T-helper 17 cell (primary cell): ENCODE measurements around the gene USF1. TPM values are rescaled to one million over a fixed set of nuclear protein-coding genes. Genes with fewer than 3 reads are reported as not detected.

ENCODE experiments used
- ATAC-seq: fragments of 150-1000 bp; cut with Tn5 transposase; 2 replicates; pipeline ENCODE4 v1.10.0; 2021; ENCODE audit warnings: mild to moderate bottlenecking, moderate library complexity
- DNase-seq, 3 donors: peaks; one replicate each; pipeline versions ENCODE4 v3.0.0 to v3.0.0-alpha.2; 2020 to 2021
- H3K9me3 ChIP-seq: one replicate; pipeline ENCODE4 v1.7.0; 2013; ENCODE audit warnings: low read length, mild to moderate bottlenecking; ENCODE audit not compliant: control insufficient read depth, poor library complexity, severe bottlenecking
- H3K27ac Mint-ChIP-seq: one replicate; pipeline ENCODE4 v1.8.0; 2022; ENCODE audit warnings: mild to moderate bottlenecking, moderate library complexity, mixed read lengths
- H3K27me3 Mint-ChIP-seq: one replicate; pipeline ENCODE4 v1.8.0; 2022; ENCODE audit warnings: mixed read lengths
- H3K36me3 Mint-ChIP-seq: one replicate; pipeline ENCODE4 v1.8.0; 2022; ENCODE audit warnings: low read depth, mixed read lengths
- H3K4me1 Mint-ChIP-seq: one replicate; pipeline ENCODE4 v1.8.0; 2022; ENCODE audit warnings: mild to moderate bottlenecking, mixed read lengths
- H3K4me3 Mint-ChIP-seq: one replicate; pipeline ENCODE4 v1.8.0; 2022; ENCODE audit warnings: mild to moderate bottlenecking, moderate library complexity, mixed read lengths
- total RNA-seq, 4 donors: library from RNA in 2 of 4; stranded (reverse) in 2 of 4; gene quantifications; one replicate each; pipeline ENCODE4 v1.2.3 and lab custom pipeline; 2022 to 2026

Gene USF1
- total RNA-seq, 2 donors from 2014 or later: 80.6 to 85.4 TPM

DNA sequence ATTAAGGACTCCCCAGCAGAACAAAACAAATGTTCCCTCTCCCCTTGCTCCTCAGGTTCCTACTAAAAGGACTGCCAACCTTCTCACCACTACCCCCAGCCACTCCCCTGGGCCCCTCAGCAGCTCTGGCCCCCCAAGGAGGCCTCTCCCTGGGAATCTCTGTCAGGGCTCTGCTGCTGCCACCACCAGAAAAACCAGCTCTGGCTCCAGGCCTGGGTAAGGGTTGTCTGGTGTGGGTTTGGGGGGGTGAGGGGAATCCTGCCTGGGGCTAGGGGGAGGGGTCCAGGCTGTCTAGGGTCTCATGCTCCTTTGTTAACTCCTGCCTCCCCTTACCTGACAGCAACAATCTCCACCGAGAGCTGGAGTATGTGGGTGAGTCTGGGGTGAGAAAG, 38.8 kb upstream of the USF1 start:
- peaks cover 3% of the 10 kb centered on the region for H3K36me3 Mint-ChIP-seq
- ATAC-seq (no peak), DNase-seq (no peak)
- H3K27ac Mint-ChIP-seq: no peak overlapping the region
- no peaks in the 10 kb centered on the region for H3K9me3 ChIP-seq
- H3K4me1 Mint-ChIP-seq: peaks cover 18% of the 10 kb centered on the region
- no peak overlapping the region for H3K4me3 Mint-ChIP-seq
- H3K27me3 Mint-ChIP-seq: no peaks in the 10 kb centered on the region

DNA sequence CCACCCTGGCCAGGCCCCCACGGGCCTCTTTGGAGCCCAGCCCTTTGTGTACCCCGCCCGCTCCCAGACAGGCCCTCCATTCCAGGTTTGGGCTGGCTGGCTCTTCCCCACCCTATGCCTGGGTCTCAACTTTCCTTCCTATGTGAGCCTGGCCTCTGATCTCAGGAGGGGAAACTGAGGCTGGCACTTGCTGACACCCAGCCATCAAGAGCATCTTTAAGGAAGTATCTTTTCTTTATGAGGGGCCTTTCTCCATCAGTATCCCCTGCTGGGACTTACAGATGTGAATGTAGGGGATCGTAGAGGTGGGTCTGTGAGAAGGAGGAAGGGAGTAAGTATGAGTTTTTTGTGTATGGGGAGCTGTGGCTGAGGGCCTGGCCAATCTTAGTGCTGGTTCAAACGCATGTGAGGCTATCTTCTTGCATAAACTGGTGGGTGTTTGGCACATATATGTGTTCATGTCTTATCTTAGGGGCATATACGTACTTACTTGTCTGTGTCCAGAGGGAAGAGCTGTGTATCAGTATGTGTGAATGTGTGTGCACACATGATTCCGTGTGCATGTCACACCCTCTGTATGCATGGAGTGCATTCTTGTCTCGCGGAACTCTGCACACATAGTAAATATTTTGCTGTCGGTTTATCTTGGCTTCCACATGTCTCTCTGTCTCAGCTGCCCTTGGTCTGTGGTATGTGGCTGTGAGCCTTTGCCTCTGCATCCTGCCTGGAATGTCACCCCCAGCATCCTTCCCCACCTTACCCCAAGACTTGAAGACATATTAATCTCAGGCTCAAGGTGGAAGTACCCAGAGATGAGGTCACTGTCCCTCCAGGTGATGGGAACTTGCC, 38.2 kb upstream of the USF1 start:
- no peaks in the 10 kb centered on the region for H3K9me3 ChIP-seq
- peaks cover 3% of the 10 kb centered on the region for H3K36me3 Mint-ChIP-seq
- no peak for DNase-seq
- peaks cover 18% of the 10 kb centered on the region for H3K4me1 Mint-ChIP-seq
- H3K27ac Mint-ChIP-seq: no peak overlapping the region
- no peaks in the 10 kb centered on the region for H3K27me3 Mint-ChIP-seq
- H3K4me3 Mint-ChIP-seq: no peak overlapping the region
- no peak for ATAC-seq

DNA sequence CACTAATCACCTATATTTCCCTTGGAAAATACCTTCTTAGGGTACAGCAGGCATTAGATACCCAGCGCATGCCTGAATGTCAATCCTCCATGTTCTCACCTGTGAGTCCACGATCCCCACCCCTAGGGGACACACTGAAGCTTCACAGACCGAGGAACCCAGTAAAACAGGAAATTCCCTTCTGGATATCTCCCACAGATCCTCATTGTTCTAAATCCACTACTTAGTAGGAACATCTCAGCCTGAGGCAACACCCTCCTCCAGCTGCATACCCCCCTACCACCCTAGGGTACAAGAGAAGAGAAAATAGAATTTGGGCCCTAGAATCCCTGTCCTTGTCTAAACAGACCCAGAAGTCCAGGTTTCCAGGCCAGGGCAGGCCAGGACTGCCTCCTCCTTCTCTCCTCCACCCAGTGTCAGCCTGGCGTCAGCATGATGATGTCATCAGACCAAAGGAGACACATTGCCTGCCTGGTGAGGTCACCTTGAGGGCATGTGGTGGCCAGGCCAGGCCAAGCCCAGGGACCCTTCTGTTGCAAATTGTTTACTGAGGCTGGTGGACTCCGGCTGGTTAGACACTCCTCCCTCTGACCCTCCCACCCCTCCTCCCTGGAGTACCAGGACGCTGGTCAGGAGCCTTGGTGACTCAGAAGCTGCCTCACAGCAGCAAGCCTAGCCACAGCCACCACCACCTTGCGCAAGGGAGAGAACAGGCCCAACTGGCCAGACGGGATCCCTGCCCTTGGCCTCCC, 37.4 kb upstream of the USF1 start:
- Mint-ChIP-seq H3K4me1 (peaks cover 18% of the 10 kb centered on the region), H3K27me3 (no peaks in the 10 kb centered on the region), H3K4me3 (no peak overlapping the region), H3K36me3 (peaks cover 3% of the 10 kb centered on the region), H3K27ac (no peak overlapping the region)
- DNase-seq: no peak
- no peaks in the 10 kb centered on the region for H3K9me3 ChIP-seq
- ATAC-seq: peak; percentile 62

DNA sequence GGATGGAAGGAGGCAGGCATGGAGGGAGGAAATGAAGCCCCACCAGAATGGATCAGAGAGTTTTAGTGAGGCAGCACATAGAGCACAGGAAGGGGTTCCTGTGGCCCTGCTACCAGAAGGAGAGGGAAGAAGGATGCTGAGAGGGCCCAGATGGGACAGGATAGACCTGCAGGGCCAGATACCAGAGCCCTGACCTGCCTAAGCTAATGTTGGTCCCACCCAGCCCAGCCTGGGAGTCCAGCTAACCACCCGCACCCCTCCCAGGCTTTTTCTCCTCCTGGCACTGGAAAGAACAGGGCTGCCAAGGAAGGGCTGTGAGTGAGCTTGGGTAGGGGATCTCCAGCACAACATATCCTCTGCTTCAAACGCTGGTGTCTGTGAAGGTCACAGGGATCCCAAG, 36.7 kb upstream of the USF1 start:
- no peak overlapping the region for H3K27ac Mint-ChIP-seq
- H3K9me3 ChIP-seq: no peaks in the 10 kb centered on the region
- no peak for DNase-seq
- H3K4me3 Mint-ChIP-seq: no peak overlapping the region
- H3K27me3 Mint-ChIP-seq: no peaks in the 10 kb centered on the region
- H3K4me1 Mint-ChIP-seq: peaks cover 16% of the 10 kb centered on the region
- peaks cover 3% of the 10 kb centered on the region for H3K36me3 Mint-ChIP-seq
- no peak for ATAC-seq

DNA sequence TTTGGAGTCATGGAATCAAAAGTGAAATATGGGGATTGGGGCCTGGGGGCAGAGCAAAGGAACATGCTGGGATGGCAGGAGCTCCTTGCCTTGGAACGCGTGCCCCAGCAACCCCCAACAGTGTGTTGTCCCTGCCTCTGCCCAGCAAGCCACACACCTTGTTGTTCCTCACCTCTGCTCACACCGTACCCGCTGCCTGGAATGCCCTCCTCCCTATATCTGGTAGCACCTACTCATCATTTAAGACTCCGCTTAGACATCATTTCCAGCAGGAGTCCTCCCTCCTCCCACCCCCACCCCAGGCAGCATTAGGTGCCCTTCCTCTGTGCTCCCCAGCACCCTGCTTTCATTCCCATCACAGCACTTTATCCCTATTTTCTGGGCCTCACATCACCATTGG, 35.7 kb upstream of the USF1 start:
- H3K4me3 Mint-ChIP-seq: no peak overlapping the region
- H3K4me1 Mint-ChIP-seq: peaks cover 15% of the 10 kb centered on the region
- ATAC-seq (no peak), DNase-seq (no peak)
- H3K27me3 Mint-ChIP-seq: no peaks in the 10 kb centered on the region
- H3K36me3 Mint-ChIP-seq: peaks cover 3% of the 10 kb centered on the region
- H3K9me3 ChIP-seq: no peaks in the 10 kb centered on the region
- H3K27ac Mint-ChIP-seq: no peak overlapping the region

DNA sequence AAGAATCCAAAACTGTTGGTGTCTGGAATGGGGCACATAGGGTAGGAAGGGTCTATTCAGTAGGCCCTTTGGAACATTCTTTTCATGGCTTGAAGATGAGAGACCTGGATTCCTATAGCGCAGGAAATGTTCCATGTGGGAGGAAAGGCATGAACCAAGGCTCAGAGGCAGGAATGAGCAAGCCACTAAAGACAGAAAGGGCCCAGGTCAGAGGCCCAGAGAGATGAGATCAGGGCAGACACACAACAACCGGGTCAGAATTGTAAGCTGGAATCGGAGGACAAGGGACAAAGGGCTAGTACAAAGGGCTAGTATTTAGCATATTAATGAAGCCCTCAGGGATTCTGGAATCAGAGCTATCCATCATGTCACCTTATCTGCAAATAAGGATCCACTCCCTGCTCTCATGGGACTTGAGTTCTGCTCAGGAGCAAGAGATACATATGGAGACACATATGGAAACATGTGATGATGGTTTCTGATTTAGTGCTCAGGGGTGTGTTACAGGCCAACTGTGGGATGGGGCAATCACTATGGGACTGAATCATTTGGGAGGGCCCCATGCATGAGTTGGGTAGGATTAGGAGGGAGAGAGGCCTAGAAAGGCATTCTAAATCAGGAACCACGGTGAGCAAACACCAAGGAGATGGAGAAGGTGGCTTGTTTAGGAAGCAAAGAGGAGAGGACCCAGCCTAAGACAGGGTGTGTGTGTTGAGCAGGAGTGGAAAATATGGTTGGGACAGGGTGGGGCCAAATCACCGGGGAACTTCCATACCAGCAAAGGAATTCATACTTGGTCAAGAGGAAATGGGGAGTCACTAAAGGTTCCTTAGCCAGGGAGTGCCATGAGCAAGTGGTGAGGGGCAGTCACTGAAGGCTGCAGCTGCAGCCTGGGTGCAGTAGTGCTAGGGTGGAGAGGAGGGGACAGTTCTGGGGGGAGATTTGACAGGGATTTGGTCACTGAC, 34.9 kb upstream of the USF1 start:
- Mint-ChIP-seq H3K27me3 (no peaks in the 10 kb centered on the region), H3K36me3 (no peaks in the 10 kb centered on the region), H3K4me3 (no peak overlapping the region), H3K4me1 (peaks cover 13% of the 10 kb centered on the region), H3K27ac (no peak overlapping the region)
- DNase-seq (no peak), ATAC-seq (no peak)
- H3K9me3 ChIP-seq: no peaks in the 10 kb centered on the region

DNA sequence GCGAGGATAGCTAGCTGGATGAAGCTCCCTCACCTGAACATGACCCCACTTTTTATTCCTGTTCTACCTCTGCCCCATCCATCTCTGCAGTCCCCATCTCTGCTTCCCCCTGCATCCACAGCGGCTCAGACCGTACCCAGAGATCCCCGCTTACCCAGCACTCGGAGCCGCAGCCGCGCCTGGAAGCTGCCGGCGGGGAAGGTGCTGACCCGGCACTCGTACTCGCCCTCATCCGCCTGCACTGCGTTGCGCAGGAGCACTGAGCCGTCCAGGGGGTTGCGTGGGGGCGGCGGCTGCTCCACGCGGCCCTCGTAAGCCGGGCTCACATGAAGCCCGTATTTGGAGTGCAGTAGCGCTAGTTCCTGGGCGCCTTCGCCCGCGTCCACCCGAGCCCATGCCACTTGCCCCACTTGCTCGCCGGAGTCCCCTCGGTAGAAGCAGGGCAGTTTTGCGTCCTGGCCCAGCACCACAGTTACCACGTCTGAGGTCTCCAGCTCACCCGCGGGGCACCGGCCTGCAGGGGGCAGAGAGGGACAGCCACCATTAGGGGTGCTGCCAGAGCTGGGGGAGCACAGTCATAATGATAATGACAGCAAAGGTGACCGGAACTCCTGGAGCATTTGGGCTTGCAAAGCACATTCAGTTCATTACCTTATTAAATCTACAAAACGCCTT, 33.8 kb upstream of the USF1 start:
- H3K27ac Mint-ChIP-seq: no peak overlapping the region
- DNase-seq (no peak), ATAC-seq (no peak)
- H3K36me3 Mint-ChIP-seq: no peaks in the 10 kb centered on the region
- no peaks in the 10 kb centered on the region for H3K27me3 Mint-ChIP-seq
- no peak overlapping the region for H3K4me3 Mint-ChIP-seq
- H3K9me3 ChIP-seq: no peaks in the 10 kb centered on the region
- H3K4me1 Mint-ChIP-seq: peaks cover 13% of the 10 kb centered on the region

DNA sequence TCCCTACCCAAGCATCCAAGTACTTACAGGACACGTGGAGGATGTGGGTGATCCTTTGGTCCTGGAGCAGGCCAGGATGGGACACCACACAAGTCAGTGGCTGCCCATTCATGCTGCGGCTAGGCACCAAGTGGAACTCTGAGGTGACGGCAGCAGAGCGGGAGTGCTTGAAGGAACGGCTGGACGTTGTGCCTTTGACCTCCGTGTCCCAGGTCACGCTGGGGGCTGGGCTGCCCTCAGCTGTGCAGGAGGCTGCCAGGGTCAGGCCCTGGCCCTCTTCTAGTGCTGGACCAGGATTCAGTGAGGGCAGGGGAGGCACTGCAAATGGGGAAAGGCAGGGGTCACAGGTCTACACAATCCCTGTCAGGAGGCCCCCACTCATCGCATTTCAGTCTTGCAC, 31.6 kb upstream of the USF1 start:
- DNase-seq (no peak), ATAC-seq (no peak)
- Mint-ChIP-seq H3K4me1 (peaks cover 16% of the 10 kb centered on the region), H3K27me3 (no peaks in the 10 kb centered on the region), H3K4me3 (no peak overlapping the region), H3K27ac (no peak overlapping the region), H3K36me3 (no peaks in the 10 kb centered on the region)
- no peaks in the 10 kb centered on the region for H3K9me3 ChIP-seq

DNA sequence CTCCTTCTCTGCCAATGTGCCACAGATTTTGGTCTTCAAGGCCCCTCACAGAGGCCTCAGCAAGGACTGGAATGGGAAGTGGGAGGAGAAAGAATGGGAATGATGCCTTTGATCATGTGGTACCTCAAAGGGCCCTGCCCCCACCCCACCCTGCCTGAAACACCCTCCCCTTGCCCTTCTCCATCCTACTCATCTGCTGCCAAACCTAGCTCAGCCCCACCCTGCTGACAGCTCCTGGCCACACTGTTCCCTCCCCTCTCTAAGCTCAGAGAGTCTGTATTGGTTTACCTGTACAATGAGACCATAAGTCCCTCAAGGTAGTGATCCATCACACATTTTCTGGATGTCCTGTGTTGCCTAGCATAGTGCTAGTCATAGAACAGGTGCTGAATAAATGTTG, 30.6 kb upstream of the USF1 start:
- Mint-ChIP-seq H3K27me3 (no peaks in the 10 kb centered on the region), H3K27ac (no peak overlapping the region), H3K4me3 (no peak overlapping the region), H3K36me3 (no peaks in the 10 kb centered on the region), H3K4me1 (peaks cover 20% of the 10 kb centered on the region)
- ATAC-seq (no peak), DNase-seq (no peak)
- no peaks in the 10 kb centered on the region for H3K9me3 ChIP-seq

DNA sequence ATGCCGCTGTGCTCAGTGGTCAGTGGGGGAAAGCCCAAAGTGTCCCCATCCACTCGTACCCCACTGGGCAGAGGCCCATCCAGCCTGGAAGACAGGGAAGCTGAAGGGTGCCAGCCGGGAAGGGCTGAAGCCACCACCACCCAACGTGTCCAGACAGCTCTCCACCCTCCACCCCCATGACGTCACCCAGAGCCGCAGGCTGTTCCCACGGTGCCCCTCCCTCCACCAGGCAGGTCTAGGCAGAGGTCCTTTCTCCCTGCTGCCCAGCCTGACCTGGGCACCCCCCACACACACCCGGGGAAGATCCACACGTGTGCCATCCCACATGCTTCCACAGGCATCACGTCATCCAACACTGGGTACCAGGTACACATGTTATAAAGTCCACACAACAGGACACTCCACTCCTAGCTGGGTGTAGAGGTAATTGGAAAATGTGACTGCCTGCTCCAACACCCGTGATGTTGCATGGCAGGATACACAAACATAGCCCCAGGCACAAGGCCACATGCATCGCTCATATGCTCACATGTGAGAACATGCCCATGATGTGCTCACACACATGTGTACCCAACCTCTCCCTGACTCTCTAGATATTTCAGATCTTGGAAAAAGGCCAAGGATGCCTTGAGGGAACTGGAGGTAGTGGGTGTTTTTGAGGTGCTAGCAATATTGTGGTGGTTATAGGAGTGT, 29.0 kb upstream of the USF1 start:
- ATAC-seq: no peak
- Mint-ChIP-seq H3K27me3 (no peaks in the 10 kb centered on the region), H3K27ac (peak overlapping the region; percentile 24), H3K4me3 (no peak overlapping the region), H3K36me3 (no peaks in the 10 kb centered on the region), H3K4me1 (peaks cover 23% of the 10 kb centered on the region)
- no peaks in the 10 kb centered on the region for H3K9me3 ChIP-seq
- DNase-seq: no peak

DNA sequence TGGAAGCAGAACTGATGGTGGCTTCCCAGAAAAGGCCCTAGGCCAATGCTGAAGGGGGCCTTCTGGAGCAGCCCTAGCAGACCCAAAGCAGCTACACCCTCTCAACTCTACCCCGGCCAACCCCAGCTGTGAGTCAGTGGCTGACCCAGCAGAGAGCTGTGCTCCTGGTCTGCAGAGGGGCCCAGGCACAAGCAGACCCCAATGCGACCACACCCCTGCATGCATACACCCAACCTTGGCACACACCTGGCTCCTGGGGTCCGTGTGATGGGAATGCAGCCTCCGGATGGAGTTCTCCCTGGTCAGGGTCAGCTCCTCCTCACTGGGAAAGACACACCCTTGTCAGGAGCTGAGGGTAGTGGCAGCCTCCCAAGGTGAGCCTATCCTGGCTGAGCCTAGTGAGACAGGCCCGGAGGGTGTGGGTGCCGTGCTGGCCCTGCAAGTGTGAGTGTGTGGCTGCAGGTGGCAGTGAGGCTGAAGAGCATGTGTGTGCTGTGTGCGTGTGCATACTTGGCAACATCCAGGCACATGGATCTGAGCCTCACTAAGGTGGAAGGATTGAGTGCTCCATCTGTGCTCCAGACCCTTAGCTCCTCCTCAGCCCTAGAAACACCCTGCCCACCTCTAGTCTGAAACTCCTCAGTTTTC, 27.8 kb upstream of the USF1 start:
- Mint-ChIP-seq H3K27ac (no peak overlapping the region), H3K4me3 (no peak overlapping the region), H3K36me3 (no peaks in the 10 kb centered on the region), H3K27me3 (no peaks in the 10 kb centered on the region), H3K4me1 (peaks cover 28% of the 10 kb centered on the region)
- no peak for ATAC-seq
- no peak for DNase-seq
- H3K9me3 ChIP-seq: no peaks in the 10 kb centered on the region
